ENCODE results near the gene PGLYRP1. TPM values are rescaled to one million over a fixed set of nuclear protein-coding genes. Genes with fewer than 3 reads are reported as not detected.

The PGLYRP1 gene
- polyA plus RNA-seq, 3 donors = 0.36 to 0.39 (median 0.37) TPM

GRCh38 chr19:45998834-45999233 lies 24.0 kb downstream of the PGLYRP1 start:
- peaks cover 21 to 28% (median 21%) of the 10 kb centered on the region in 3 donors for H3K27me3 Mint-ChIP-seq (ENCODE audit: low read depth in 3 of 3)
- no peak overlapping the region for H3K27ac ChIP-seq (ENCODE audit: low read depth in 1 of 2, low read length in 2 of 2)
- no peak overlapping the region for H3K4me3 Mint-ChIP-seq
- H4K20me1 ChIP-seq (ENCODE audit: insufficient read depth, low read length) = peaks cover 25% of the 10 kb centered on the region
- no peak for DNase-seq
- peaks cover 28 to 35% of the 10 kb centered on the region in 2 donors for H3K4me1 ChIP-seq (ENCODE audit: control insufficient read depth in 1 of 2, insufficient read depth in 2 of 2, low read length in 2 of 2)
- no peak overlapping the region for H3K4me3 ChIP-seq (replicated peaks in 1 of 3; ENCODE audit: low read depth in 2 of 3, low read length in 3 of 3)
- TF ChIP-seq CTCF (IDR thresholded peaks at IDR 0.05) = no peak
- H3K9me3 Mint-ChIP-seq = peaks cover 0 to 10% (median 1%) of the 10 kb centered on the region in 7 donors
- H3K27me3 ChIP-seq (ENCODE audit: control insufficient read depth in 2 of 2, insufficient read depth in 2 of 2, low read length in 2 of 2) = peaks cover 3 to 15% of the 10 kb centered on the region in 2 donors
- 86% methylated on average over 3 of the region's 4 CpGs for WGBS (ENCODE audit: insufficient coverage)
- H3K9ac ChIP-seq (ENCODE audit: insufficient read depth, low read length, poor library complexity, severe bottlenecking) = no peak overlapping the region
- no peak overlapping the region for H3K4me2 ChIP-seq (replicated peaks; ENCODE audit: extremely low read depth, low read length, poor library complexity, severe bottlenecking)
- no peaks in the 10 kb centered on the region for H3K79me2 ChIP-seq (ENCODE audit: insufficient read depth, low read length)
- H3K4me1 Mint-ChIP-seq = peaks cover 22% of the 10 kb centered on the region
- intact Hi-C loops (cut with micrococcal nuclease) = no loop called here
- no peak overlapping the region for H3K27ac Mint-ChIP-seq
- peaks cover 20 to 28% of the 10 kb centered on the region in 2 donors for H3K36me3 Mint-ChIP-seq
- H3K9me3 ChIP-seq (replicated peaks in 1 of 2; ENCODE audit: control insufficient read depth in 1 of 2, insufficient read depth in 1 of 2, low read length in 2 of 2) = no peaks in the 10 kb centered on the region
- no peak overlapping the region for H2AFZ ChIP-seq (ENCODE audit: insufficient read depth, low read depth, low read length, poor library complexity, severe bottlenecking)
- H3K36me3 ChIP-seq (replicated peaks in 1 of 2; ENCODE audit: control insufficient read depth in 1 of 2, insufficient read depth in 2 of 2, low read length in 2 of 2) = peaks cover 3 to 11% of the 10 kb centered on the region in 2 donors

- Histone ChIP-seq H3K9ac (ENCODE audit: insufficient read depth, low read length, poor library complexity, severe bottlenecking) (no peak overlapping the region), H3K79me2 (ENCODE audit: insufficient read depth, low read length) (no peaks in the 10 kb centered on the region), H3K4me3 (replicated peaks in 1 of 3; ENCODE audit: low read depth in 2 of 3, low read length in 3 of 3) (no peak overlapping the region), H3K4me2 (replicated peaks; ENCODE audit: extremely low read depth, low read length, poor library complexity, severe bottlenecking) (no peak overlapping the region), H3K36me3 (replicated peaks in 1 of 2; ENCODE audit: control insufficient read depth in 1 of 2, insufficient read depth in 2 of 2, low read length in 2 of 2) (no peaks in the 10 kb centered on the region), H3K9me3 (replicated peaks in 1 of 2; ENCODE audit: control insufficient read depth in 1 of 2, insufficient read depth in 1 of 2, low read length in 2 of 2) (no peaks in the 10 kb centered on the region), H3K27ac (ENCODE audit: low read depth in 1 of 2, low read length in 2 of 2) (no peak overlapping the region), H3K4me1 (ENCODE audit: control insufficient read depth in 1 of 2, insufficient read depth in 2 of 2, low read length in 2 of 2) (peaks cover 28 to 35% of the 10 kb centered on the region in 2 donors), H2AFZ (ENCODE audit: insufficient read depth, low read depth, low read length, poor library complexity, severe bottlenecking) (no peak overlapping the region), H3K27me3 (ENCODE audit: control insufficient read depth in 2 of 2, insufficient read depth in 2 of 2, low read length in 2 of 2) (peaks cover 3 to 15% of the 10 kb centered on the region in 2 donors), H4K20me1 (ENCODE audit: insufficient read depth, low read length) (peaks cover 25% of the 10 kb centered on the region)
- no peak for DNase-seq
- H3K27me3 Mint-ChIP-seq (ENCODE audit: low read depth in 3 of 3) = peaks cover 21 to 28% (median 22%) of the 10 kb centered on the region in 3 donors
- WGBS (ENCODE audit: insufficient coverage) = 77% methylated on average over 6 of the region's 8 CpGs
- peak overlapping the region in 2 of 7 donors; percentile 26 to 57 for H3K27ac Mint-ChIP-seq
- H3K4me1 Mint-ChIP-seq = peaks cover 22% of the 10 kb centered on the region
- peaks cover 0 to 11% (median 1%) of the 10 kb centered on the region in 7 donors for H3K9me3 Mint-ChIP-seq
- TF ChIP-seq CTCF (IDR thresholded peaks at IDR 0.05) = no peak
- intact Hi-C loops (cut with micrococcal nuclease) = no loop called here
- peaks cover 11 to 14% of the 10 kb centered on the region in 2 donors for H3K36me3 Mint-ChIP-seq
- H3K4me3 Mint-ChIP-seq = no peak overlapping the region
These were observed 25.9 kb downstream of the PGLYRP1 start for GRCh38 chr19:45996933-45997332.

Data from CD14-positive monocyte (primary cell).